GM21390 (cell line): ENCODE measurements around the gene SRPRB.

Experiments
- ATAC-seq: cut with Tn5 transposase; IDR thresholded peaks from one replicate; pipeline ENCODE4 v1.9.1; 2021; ENCODE audit not compliant: unreplicated experiment

SRPRB gene

DNA sequence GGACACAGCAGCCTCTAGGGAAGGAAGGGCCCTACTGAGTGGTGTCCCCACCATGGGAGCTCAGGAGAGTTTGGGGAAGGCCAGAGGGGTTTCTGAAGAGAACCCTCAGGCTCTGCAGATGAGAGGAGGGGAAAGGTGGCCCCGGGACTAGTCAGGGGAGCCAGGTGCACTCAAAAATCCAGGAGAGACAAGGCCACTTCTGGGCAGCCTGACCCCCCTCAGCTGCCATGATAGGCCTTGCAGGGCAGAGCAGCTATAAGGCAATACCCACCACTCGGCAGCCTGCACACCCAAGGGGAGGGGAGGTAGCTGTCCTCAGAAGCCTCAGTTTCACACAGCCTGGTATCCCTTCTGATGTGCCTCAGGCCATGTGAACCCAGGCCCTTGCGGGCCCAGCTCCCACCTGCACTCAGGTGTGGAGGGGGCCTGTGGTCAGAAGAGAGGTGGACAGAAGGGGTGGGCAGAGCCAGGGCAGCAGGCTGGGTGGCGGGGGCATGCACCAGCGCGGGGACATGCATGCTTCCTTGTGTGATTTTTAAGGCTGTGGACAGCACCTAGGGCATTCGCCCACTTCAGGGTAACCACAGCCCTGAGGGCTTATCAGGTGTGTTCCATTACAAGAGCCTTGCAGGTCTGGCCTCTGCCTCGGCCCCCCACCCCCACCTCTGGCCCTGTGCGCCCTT lies 34.6 kb downstream of the SRPRB start:
- no peak for ATAC-seq

DNA sequence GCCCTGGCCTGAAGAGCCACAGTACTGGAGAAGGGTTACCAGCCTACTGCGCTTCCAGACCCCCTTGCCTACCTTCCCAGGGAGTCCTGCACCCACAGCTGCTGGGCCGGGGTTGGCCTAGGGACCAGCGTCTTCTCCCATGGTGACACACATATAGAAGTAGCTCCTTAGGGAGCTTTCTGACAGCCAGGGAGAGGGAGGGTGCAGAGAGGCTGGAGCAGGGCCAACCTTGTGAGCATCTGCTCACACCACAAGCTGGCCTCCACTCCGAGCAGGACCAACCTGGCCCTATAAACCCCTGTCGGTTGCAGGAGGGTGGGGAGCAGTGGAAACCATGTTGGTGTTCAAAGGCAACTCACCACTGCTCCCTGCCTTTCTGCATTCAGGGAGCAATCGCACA lies 35.2 kb downstream of the SRPRB start:
- ATAC-seq = no peak

DNA sequence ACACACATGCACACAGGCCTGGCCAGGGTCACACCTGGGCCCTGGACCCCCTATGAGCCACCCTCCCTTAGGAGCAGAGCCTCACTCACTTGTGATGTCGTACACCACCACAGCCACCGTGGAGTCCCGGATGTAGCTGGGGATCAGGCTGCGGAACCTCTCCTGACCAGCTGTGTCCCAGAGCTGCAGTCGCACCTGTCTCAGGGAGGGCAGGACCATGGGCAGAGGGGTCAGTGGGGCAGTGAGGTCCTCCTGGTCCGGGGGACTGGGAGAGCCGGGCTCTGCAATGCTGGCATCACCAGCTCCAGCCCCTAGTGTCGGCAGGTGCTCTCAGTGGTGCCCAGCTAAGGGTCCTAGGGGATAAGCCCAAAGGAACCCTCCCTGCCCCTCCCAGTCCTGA lies 35.6 kb downstream of the SRPRB start:
- no peak for ATAC-seq

DNA sequence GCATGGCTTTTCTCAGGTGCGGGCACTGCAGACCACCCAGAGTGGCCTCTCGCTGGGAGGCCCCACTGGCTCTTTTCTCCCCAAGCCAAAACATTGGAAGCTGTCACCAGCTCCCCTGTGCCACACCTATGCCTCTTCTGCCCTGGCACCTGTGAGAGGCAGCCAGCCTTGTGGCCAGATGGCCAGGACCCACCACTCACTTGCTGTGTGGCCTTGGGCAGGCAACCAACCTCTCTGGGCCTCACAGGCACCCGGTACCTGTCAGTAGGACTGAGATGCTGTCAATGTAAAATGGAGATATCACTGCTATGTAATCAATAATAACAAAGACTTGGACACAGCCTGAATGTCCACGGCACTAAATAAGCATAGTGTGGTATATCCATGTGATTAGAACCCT lies 36.5 kb downstream of the SRPRB start:
- no peak for ATAC-seq

DNA sequence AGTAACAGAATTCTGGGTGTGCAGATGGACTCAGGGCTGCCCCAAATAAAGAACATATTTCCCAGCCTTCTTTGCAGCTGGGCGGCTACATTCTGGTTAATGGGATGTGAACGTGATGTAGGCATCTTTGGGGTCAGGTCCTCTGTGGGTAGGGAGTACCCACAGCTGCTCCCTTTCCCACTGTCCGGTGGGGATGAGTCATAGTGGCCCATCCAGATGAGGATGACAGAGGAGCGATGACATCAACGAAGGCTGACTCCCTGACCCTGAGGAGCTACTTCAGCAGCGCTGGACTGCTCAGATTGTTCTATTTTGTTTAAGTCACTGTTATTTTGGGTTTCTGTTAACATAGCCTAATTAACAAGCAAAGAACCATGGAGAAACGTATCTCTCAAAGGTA lies 38.0 kb downstream of the SRPRB start:
- ATAC-seq = no peak

DNA sequence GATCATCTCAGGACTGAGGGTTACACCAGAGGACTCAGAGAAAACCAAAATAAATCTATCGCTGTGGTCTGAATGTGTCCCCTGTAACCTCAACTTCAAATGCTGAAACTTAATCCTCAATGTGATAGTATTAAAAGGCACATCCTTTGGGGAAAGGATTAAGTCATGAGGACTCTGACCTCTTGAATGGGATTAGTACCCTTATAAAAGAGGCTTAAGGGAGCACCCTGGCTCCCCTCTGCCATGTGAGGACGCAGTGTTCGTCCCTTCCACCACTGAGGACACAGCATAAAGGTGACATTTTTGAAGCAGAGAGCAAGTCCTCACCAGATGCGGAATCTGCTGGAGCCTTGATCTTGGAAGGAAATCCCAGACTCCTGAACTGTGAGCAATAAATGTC lies 39.5 kb downstream of the SRPRB start:
- no peak for ATAC-seq

DNA sequence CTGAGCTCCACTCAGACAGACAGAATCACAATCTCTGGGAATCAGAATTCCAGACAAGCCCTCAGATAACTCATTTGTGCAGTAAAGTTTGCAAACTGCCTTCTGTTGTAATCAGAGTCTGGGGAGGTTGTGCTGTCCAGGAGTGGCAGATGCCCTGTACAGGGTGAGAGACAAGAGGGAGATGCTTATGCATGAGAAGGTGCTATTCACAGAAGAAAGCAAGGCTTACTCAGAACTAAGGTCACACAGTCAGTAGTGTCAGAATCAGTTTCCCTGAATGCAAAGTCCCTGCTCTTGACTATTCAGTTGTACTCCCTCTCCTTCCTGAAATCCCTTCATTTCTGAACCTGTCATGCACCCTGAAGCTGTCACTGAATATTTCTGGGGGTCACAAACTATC lies 43.7 kb downstream of the SRPRB start:
- no peak for ATAC-seq

DNA sequence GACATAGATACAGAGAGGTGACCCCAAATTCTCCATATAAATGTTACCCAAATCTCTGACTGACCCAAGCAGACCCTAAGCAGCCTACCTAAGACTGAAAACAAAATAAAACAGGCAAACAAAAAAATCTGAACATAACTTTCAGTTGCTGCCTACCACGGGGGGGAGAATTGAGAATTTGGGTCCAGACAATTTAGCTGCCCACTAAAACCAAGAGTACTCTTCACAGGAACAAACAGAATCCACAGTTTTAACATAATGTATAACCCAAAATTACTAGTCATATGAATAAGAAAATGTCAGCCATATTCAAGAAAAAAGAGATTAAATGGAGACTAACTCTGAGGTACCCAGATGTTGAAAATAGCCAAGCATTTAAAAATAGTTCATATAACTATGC lies 44.4 kb downstream of the SRPRB start:
- ATAC-seq = no peak

DNA sequence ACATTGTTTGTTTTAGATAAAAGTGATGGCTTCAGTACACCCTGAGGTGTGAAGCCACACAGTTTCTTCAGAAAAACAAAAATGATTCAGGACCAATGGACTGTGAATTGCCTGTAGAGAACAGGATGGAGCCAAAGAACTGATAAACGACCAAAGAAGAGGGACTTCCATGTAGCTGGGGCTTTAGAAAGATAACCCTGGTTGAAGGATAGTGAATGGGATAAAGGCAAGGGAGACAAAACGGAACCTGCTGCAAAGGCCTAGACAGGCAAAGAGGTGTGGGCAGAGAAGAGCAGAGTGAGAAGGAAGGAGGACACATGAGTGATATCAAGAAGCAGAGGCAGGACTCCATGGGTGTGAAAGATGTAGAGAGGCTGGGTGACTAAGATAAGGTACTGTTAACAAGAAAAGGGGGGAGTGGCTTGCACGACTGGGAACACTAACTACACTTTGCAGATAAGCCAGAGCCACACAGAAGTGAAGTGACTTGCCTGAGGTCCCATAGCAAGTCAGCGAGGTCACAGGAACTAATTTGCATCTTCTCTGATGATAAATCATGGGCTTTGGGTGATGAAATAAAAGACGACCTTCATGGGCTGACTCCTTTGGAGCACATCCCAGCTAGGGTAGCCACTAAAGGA lies 45.8 kb downstream of the SRPRB start:
- peak; percentile 49 for ATAC-seq

DNA sequence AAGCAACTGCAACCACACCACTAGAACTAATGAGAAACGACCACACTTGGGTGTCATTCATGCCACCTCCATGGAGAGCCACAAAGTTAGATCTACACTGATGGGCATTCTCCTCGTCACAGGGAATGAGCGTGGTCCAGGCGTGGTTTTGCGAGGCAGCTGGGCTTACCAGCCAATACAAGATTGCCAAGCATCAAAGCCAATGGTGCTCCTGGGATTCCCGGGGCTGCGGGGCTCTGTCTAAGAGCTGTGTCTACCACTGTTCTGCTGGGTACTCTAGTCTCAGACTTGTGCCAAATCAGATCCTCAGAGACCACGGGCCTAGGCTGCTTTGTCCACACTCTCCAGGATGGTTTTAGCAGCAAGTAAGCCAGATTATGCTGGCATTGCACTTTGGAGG lies 46.3 kb downstream of the SRPRB start:
- no peak for ATAC-seq

DNA sequence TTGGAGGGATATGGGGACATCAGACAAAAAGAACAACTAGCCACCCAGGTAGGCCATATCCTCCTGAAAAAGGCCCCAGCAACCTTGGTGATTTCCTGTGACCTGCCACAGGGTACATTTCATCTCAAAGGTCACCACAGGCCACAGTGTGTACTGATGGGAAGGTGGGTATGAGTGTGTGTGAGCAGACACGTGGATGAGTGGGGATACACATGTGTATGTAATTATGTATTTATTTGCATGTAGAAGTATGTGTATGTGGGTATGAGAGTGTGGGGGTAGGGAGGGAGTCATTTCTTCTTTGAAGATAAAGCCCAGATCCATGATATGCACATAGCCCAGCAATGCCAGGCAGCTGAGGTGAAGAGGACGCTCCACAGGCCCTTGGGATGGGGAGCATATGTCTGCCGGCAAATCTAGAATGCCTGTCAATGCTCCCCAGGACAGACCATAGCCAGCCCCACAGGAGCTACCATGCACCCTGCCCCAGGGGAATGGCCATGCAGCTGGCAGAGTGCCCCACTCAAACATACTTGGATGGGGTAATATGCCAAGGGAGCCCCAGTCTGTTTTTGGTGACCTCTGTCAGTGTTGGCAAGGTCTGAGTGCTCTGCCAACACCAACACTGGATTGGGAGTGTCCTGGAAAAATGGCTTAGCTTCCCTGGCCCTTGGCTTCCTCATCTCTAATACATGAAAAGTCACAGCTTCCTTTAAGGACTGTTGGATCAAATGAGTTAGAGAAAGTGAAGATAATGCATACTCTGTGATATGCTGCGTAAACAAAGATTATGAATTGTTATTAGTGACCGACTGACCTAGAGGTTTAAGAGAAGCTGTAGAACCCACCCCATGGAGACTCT lies 47.7 kb downstream of the SRPRB start:
- no peak for ATAC-seq

DNA sequence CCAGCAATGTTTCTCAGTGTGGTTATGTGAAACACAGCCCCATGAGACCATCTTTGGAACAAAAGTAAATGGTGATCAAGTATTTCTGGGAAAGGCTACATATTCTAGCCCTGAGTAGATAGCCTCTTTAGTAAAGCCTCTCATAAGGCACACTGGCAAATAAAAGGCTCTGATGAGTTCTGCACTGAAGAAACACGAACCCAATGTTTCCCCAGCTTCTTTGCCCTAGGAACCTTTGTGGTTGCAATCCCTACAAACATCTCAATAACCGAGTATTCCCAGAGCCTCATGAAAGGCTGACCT lies 48.3 kb downstream of the SRPRB start:
- no peak for ATAC-seq

DNA sequence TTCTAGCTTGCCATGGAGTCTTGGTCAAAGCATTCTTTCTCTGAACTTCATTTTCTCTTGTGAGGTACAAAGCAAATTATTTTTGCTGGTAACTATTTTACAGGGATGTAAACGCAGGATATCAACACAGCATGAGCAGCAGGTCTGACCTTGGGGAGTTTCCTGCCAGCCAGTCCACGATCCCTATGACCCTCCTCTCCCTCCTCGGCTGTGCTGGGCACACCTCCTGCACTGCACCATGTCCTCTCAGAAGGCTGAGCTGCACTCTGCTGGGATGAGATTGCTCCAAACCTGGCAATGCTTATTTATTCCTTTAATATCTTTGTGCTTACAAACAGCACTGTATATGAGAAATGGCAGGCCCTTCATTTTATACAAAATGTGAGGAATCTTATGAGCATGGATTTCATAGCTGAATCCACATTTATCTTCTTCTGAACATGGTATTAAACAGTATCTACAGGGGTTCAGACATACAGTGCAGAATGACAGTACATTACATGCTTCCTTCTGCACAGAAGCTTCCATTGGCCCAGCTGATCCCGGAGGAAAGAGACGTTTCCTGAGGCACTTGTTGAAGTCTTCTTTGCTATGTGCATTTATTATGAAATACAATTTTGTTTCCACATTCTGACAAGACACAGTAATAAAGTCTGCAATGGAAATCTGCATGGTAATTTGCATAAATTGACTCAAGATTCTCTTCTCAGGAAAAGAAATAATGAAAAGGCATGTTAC lies 48.8 kb downstream of the SRPRB start:
- no peak for ATAC-seq

DNA sequence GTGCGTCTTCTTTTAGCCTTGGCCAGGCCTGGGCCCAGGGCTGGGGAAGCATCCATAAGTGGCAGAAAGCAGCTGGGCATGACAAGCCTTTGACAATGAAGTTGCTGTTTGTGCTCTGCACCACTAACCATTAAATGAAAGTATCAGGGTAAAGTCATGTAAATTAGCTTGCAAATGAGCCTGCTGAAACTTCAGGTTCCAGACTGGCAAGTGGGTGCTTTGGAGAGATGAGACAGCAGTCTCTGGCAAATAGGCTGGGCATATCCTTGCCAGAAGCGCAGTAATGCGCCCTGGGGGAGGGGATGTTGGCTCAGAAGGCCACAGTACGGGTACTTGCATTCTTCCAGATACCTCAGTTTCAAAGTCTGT lies 49.4 kb downstream of the SRPRB start:
- ATAC-seq = no peak

DNA sequence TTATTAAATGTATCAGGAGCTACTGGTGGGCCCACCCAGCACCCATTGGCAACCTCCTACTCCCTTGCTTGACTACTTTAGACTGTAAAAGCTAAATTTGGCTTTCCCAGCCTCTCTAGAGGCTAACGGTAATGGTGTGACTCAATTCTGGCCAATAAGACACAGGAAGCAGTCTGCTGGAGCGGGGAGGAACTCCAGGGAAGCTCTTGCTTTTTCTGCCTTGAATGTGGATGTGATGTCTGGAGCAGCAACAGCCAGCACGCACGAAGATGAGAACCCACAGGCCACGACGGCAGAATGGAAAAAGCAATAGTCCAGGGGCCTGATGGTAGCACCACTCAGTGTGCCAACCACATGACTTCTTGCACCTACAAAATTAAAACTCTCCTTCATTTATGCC lies 50.2 kb downstream of the SRPRB start:
- ATAC-seq = no peak

DNA sequence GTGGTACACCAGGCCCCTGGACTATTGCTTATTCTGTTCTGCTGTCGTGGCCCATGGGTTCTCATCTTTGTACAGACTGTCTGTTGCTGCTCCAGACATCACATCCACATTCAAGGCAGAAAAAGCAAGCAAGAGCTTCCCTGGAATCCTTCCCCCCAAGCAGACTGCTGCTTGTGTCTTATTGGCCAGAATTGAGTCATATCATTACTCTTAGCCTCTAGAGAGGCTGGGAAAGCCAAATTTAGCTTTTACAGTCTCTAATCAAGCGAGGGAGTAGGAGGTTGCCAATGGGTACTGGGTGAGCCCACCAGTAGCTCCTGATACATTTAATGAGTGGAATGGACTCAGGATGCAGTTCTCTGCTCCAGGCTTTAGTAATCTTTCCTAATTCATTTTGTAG lies 50.7 kb downstream of the SRPRB start:
- no peak for ATAC-seq

DNA sequence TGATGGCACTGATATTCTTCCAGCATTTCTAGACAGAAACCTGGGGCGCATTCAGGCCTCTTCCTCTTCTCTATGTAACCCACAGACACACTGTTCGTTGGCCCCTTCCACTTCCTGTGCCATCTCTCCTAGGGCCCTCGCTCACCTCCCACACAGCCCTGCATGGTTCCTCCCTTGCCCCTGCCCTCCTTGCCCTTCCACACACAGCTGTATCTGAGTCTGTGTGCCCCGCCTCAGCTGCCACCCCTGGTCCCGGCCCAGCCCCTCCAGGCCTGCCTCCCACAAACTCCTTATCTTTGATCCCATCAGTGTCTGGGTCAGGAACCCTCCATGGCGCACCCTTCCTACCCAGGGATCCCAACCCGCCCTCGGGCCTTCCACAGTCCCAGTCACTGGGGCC lies 52.2 kb downstream of the SRPRB start:
- no peak for ATAC-seq

DNA sequence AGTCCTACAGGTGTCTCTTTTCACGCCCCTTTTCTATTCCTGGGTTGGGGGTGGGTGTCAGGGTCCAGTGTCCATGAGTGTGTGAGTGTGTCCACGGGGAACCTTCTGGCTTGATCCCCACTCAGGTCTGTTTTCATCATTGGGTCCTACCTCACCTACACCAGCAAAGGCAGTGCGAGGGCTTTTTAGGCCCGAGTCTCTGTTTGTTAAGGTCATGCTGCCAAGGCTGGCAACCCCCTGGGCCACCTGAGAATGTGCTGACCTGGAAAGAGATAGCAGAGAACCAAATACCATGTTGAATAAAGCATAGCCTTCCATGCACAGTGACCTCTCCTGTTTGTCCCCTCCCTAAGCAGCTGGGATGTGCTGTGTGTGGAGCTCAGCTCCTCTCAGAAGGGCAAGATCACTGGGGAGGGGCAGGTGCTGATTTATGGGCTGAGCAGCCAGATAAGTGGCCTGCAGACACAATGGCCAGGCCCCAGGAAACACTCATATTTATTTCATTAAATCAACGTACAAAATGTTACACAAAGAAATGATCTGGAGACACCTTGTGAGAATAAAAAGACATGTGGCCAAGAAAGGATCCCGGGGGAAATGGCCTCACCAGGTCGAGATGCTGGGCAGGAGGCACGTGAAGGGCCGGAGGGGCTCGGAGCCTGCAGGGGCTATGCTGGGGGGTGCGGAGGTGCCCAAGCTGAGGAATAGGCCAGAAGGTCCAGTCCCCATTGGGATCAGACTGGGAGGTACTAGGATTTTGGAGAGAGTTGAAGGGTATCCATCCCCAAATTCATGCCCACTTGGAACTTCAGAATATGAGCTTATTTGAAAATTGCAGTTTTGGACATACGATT lies 54.0 kb downstream of the SRPRB start:
- ATAC-seq = no peak

DNA sequence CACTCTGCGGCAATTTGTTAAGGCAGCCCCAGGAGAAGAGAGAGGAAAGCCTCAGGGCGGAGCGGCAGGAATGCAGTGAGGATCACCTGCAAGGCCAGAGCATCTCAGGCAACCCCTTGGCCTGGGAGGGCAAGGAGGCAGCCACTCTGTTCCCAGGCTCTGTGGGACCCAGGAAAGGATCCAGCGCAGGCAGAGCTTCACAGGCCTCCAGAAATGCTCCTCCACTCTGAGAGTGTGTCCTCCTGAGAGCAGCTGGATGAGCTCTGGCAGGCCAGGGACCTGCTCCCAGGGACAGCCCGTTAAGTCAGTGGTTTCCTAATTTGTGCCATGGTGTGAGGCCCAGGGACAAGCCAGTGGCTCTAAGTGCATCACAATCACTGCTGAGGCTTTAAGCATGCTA lies 54.9 kb downstream of the SRPRB start:
- ATAC-seq = no peak

DNA sequence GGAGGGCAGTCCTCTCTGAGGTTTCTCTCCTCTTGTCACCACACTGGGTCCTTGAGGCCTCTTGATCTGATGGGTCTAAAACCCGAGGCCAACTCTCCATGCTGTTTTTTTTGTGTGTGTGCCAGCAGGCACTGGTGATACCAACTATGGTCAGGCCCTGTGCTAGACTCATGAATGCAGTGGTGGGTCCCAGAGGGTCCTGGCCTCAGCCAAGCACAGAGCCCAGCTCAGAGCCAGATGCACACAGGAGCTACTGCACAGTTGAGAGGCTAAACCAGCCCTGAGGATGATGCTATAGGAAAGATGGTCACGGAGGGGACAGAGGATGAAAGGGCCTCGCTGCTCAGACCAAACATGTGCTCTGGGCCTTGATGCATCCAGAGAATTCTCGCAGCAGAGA lies 56.5 kb downstream of the SRPRB start:
- ATAC-seq = no peak

DNA sequence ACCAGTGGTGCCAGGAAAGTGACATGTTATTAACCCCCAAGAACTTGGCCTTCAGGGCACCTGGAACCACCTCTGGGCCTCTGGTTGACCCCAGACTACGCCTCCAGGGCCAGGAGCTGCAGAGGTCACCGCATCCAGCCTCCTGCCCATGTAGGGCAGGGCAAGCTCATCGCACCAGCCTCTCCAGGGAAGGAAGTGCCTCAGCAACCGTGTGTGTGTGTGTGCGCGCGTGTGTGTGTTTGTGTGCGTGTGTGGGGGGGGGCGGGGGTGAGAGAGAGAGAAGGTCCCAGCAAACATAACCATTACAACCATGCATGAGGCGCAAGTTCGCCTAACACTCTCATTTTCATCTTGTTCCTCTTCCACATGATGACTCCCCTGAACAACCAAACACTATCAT lies 58.3 kb downstream of the SRPRB start:
- ATAC-seq = no peak
